Spleen (tissue), 13 donors: Measurements from ENCODE around the gene PLAGL1. TPM values are rescaled to one million over a fixed set of nuclear protein-coding genes. Genes with fewer than 3 reads are reported as not detected.

ENCODE experiments used
- DNase-seq: peaks from one replicate; pipeline ENCODE4 v3.0.0-alpha.2; 2020
- H3K27ac ChIP-seq, 8 donors: fragments of 200-600 bp; sonication (generic) in 7 of 8; 1 replicate in 4 of 8; 2 replicates in 4 of 8; pipeline versions ENCODE4 v1.5.0 to v1.8.0; 2016 to 2021; ENCODE audit warnings: inconsistent platforms in 4 of 8, mild to moderate bottlenecking in 4 of 8, moderate library complexity in 1 of 8
- H3K27me3 ChIP-seq, 7 donors: fragments of 200-600 bp; sonication (generic) in 6 of 7; replicated peaks in 1 of 7; 1 replicate in 4 of 7; 2 replicates in 3 of 7; pipeline versions ENCODE4 v1.5.0 to v1.8.0; 2016 to 2021; ENCODE audit warnings: inconsistent platforms in 3 of 7, mild to moderate bottlenecking in 1 of 7
- H3K36me3 ChIP-seq, 6 donors: fragments of 200-600 bp; sonication (generic) in 5 of 6; 1 replicate in 4 of 6; 2 replicates in 2 of 6; pipeline versions ENCODE4 v1.5.0 to v1.8.0; 2016 to 2021; ENCODE audit warnings: inconsistent platforms in 2 of 6
- H3K4me1 ChIP-seq, 6 donors: fragments of 200-600 bp; sonication (generic) in 5 of 6; 1 replicate in 3 of 6; 2 replicates in 3 of 6; pipeline versions ENCODE4 v1.5.0 to v1.8.0; 2016 to 2021; ENCODE audit warnings: inconsistent platforms in 3 of 6
- H3K4me3 ChIP-seq, 8 donors: fragments of 200-600 bp; sonication (generic) in 7 of 8; 1 replicate in 4 of 8; 2 replicates in 4 of 8; pipeline versions ENCODE4 v1.5.0 to v1.8.0; 2016 to 2021; ENCODE audit warnings: inconsistent platforms in 4 of 8, mild to moderate bottlenecking in 4 of 8, moderate library complexity in 2 of 8
- H3K9me3 ChIP-seq, 8 donors: fragments of 200-600 bp; sonication (generic) in 7 of 8; 1 replicate in 4 of 8; 2 replicates in 4 of 8; pipeline versions ENCODE4 v1.5.0 to v1.8.0; 2016 to 2021; ENCODE audit warnings: inconsistent platforms in 4 of 8
- POLR2A ChIP-seq, 3 donors: fragments of 450-650 bp; IDR thresholded peaks; one replicate each; pipeline ENCODE4 v1.5.1; 2017; ENCODE audit warnings: antibody characterized with exemption in 3 of 3, mild to moderate bottlenecking in 1 of 3
- POLR2AphosphoS5 ChIP-seq, 3 donors: sonication (generic); formaldehyde crosslinking; IDR thresholded peaks; one replicate each; pipeline ENCODE4 v1.5.1; 2017; ENCODE audit warnings: antibody characterized with exemption in 3 of 3
- WGBS, 5 donors: extraction: QIAGEN DNeasy Blood & Tissue Kit in 3 of 5; methylation state at CpG; one replicate each; pipeline versions ENCODE4 v1.1.5 to v1.1.7; 2013 to 2018; 5-methylcytosine and 5-hydroxymethylcytosine counted together
- intact Hi-C: fragments of 100-400 bp; cut with DNase I; formaldehyde crosslinking; loops from one replicate; pipeline ENCODE4 v1.15.0; 2023; ENCODE audit warnings: low total_unique reads
- long read RNA-seq, 2 donors: transcript quantifications; one replicate each; lab custom pipeline, GENCODE V29; 2026
- polyA plus RNA-seq, 3 donors: library from polyadenylated mRNA; stranded (reverse); fragments of 200-250 nt; gene quantifications; one replicate each; pipeline ENCODE4 v1.2.1, GENCODE V29; 2013
- total RNA-seq, 7 donors: library from RNA; depleted of rRNA in 3 of 7; stranded (reverse); fragments of >200 nt in 3 of 7; fragmentation: NEBNext Ultra II Directional in 4 of 7; extraction: Animal tissue kit (Norgen Biotek cat#: 25700) in 4 of 7; gene quantifications; one replicate each; pipeline versions ENCODE4 v1.1.0 to v1.2.1, GENCODE V29; 2016 to 2021
- TF ChIP-seq, protein P1 (sequence below), 11 experiments: fragments of 200-600 bp in 7 of 11; fragments of 450-650 bp in 4 of 11; sonication (generic) in 4 of 11; IDR thresholded peaks in 8 of 11; conservative IDR thresholded peaks in 3 of 11; 1 replicate in 7 of 11; 2 replicates in 4 of 11; pipeline versions ENCODE4 v1.4.0 to v1.8.0; 2016 to 2021; ENCODE audit warnings: antibody characterized with exemption in 11 of 11, inconsistent platforms in 4 of 11, mild to moderate bottlenecking in 1 of 11
- donor health status: healthy with polysubstance abuse.
- donor health status: DM: no; HTN: no; CAD: no; lungs with moderate emphysema.
- donor health status: DM: no; HTN: no; CAD: no.
- donor health status: Bipolar disorder and iron deficiency.
- donor health status: healthy.
- donor health status: DM: no; HTN: no; CAD: no.
- donor health status: DM: yes; HTN: yes; CAD: no.

Gene PLAGL1, protein sequence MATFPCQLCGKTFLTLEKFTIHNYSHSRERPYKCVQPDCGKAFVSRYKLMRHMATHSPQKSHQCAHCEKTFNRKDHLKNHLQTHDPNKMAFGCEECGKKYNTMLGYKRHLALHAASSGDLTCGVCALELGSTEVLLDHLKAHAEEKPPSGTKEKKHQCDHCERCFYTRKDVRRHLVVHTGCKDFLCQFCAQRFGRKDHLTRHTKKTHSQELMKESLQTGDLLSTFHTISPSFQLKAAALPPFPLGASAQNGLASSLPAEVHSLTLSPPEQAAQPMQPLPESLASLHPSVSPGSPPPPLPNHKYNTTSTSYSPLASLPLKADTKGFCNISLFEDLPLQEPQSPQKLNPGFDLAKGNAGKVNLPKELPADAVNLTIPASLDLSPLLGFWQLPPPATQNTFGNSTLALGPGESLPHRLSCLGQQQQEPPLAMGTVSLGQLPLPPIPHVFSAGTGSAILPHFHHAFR
- total RNA-seq (10 to 100 TPM; 20.4 to 34.4 (median 27.9) TPM), polyA plus RNA-seq (10 to 100 TPM in 1 of 3 donors, 1 to 10 TPM in 2; 7.1 to 12.2 (median 9.7) TPM)
- long read RNA-seq, donor 1, partial matches to known transcripts: 0 of 4 reads
- long read RNA-seq, donor 1, other reads (novel, unspliced or antisense): 0 of 4 reads
- long read RNA-seq, donor 2, partial matches to known transcripts: 0 of 2 reads
- long read RNA-seq, donor 2, other reads (novel, unspliced or antisense): 0 of 2 reads

DNA sequence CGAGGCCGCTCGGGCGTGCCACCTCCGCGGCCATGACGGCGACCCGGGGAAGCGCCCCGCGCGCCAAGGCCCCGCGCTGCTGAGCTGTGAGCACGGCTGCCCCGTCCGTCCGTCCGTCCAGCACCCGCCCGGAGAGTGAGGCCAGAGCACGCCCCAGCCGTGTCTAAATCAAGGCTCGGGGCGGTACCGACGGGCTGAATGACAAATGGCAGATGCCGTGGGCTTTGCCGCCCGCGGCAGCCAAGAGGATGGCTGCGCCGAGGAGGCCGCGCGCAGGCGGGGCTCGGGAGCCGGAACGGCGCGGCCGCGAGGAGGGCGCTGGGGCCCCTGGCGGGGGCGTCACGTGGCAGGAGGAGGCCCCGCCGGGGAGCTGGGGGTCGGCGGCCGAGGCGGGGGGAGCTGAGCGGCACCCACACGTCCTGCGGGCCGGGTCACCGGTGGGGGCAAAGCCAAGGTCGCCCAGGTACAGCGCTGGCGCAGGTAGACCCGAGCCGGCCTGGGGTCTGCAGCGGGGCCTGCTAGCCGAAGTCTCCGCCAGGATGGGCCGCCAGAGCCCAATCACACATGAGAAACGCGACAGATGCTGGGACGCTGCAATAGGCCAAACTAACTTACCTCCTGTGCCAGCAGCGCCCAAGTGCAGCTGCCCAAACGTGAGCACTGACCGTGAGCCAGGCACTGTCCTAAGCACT, at the start of gene PLAGL1:
Gene PLAGL1 (minus strand): TSS at position 140 of the 692 bp plus-strand sequence. CDS start 60,123 bp downstream, outside the sequence.
- DNase-seq: peak; percentile 83
- TF ChIP-seq POLR2AphosphoS5 (IDR thresholded peaks at IDR 0.05): peak; percentile 88 to 90 (median 90)
- TF ChIP-seq, protein P1, sequence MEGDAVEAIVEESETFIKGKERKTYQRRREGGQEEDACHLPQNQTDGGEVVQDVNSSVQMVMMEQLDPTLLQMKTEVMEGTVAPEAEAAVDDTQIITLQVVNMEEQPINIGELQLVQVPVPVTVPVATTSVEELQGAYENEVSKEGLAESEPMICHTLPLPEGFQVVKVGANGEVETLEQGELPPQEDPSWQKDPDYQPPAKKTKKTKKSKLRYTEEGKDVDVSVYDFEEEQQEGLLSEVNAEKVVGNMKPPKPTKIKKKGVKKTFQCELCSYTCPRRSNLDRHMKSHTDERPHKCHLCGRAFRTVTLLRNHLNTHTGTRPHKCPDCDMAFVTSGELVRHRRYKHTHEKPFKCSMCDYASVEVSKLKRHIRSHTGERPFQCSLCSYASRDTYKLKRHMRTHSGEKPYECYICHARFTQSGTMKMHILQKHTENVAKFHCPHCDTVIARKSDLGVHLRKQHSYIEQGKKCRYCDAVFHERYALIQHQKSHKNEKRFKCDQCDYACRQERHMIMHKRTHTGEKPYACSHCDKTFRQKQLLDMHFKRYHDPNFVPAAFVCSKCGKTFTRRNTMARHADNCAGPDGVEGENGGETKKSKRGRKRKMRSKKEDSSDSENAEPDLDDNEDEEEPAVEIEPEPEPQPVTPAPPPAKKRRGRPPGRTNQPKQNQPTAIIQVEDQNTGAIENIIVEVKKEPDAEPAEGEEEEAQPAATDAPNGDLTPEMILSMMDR (IDR thresholded peaks at IDR 0.05 in 8 of 11, conservative IDR thresholded peaks at IDR 0.05 in 3 of 11): no peak
- TF ChIP-seq POLR2A (IDR thresholded peaks at IDR 0.05): no peak
- intact Hi-C loops: no loop called here
- peaks cover 0 to 5% (median 0%) of the 10 kb centered on the region in 8 donors for H3K9me3 ChIP-seq
- H3K27me3 ChIP-seq: peaks cover 0 to 19% (median 0%) of the 10 kb centered on the region in 7 donors
- 48 to 79% (median 56%) methylated on average over 12 to 75 of the region's 75 CpGs for WGBS, 5 donors
- H3K36me3 ChIP-seq: no peaks in the 10 kb centered on the region
- H3K4me3 ChIP-seq: peak within 1 kb of the TSS; percentile 33 to 80 (median 52)
- peak within 1 kb of the TSS in 6 of 8 donors; percentile 54 to 69 (median 60) for H3K27ac ChIP-seq
- H3K4me1 ChIP-seq: peaks cover 0 to 22% (median 4%) of the 10 kb centered on the region in 6 donors

DNA sequence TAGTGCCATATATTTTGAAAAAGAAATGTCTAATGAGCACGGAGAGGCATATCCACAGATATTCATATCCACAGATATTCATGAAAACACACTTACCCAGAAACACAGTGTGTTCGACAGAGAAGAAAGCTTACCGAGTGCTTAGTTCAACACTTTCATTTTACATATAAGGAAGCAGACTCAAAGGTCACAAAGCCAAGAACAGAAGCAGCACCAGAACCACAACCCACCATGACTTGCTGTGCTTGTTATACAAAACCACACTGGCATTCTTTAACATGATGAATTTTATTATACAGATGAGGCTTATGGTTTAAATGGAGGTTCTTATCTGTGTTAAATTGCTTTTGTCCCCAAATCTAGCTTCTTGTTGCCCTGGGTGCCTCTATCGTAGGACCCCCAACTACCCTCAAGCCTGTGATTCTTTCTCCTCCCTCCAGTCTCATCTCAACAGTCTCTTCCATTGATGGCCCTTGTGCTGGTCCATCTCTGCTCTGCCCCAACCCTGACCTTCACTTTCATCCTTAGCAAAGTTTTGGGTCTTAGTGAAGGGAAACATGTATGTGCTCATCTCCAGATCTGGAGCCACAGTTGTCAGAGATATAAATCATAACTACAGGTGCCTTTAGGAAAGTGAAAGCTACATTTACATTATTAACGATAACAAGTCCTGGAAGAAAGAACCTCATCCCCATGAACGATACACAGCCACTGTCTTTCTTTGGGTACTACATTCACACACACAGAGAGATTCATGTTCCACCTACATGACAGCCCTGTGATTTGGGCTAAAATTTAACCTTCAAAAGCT, 47.3 kb upstream of the PLAGL1 start:
- TF ChIP-seq, protein P1 (IDR thresholded peaks at IDR 0.05 in 8 of 11, conservative IDR thresholded peaks at IDR 0.05 in 3 of 11): no peak
- no peak for TF ChIP-seq POLR2AphosphoS5 (IDR thresholded peaks at IDR 0.05)
- TF ChIP-seq POLR2A (IDR thresholded peaks at IDR 0.05): no peak
- intact Hi-C loops: no loop called here
- 25 to 34% (median 33%) methylated on average over 6 of the region's 6 CpGs for WGBS, 5 donors
- Histone ChIP-seq H3K4me1 (peaks cover 0 to 33% (median 9%) of the 10 kb centered on the region in 6 donors), H3K27ac (peak overlapping the region in 7 of 8 donors; percentile 29 to 82 (median 72)), H3K9me3 (no peaks in the 10 kb centered on the region), H3K27me3 (no peaks in the 10 kb centered on the region), H3K36me3 (no peaks in the 10 kb centered on the region), H3K4me3 (peak overlapping the region in 3 of 8 donors; percentile 1 to 47 (median 15))
- no peak for DNase-seq

DNA sequence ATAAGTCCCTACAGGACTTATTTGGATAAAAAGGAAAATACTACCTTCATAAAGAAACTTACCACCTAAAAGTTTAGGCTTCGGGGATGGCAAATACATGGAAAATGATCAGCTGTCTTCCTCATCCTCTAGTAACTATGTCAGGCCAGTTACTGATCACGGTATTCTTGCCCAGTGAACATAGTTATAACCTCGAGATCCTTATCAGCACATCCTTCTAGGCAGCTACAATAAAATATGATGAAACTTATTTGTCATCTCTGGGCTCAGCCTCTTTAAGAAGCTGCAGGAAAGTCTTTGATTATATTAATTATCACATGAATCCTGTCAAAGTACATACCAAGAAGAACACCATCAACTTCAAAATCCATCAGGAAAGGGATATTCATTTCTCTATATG, 45.5 kb upstream of the PLAGL1 start:
- H3K36me3 ChIP-seq: no peaks in the 10 kb centered on the region
- WGBS, 5 donors: 49 to 70% (median 62%) methylated on average over 3 of the region's 3 CpGs
- H3K9me3 ChIP-seq: peaks cover 0 to under 1% (median 0%) of the 10 kb centered on the region in 8 donors
- TF ChIP-seq POLR2AphosphoS5 (IDR thresholded peaks at IDR 0.05): no peak
- TF ChIP-seq, protein P1 (IDR thresholded peaks at IDR 0.05 in 8 of 11, conservative IDR thresholded peaks at IDR 0.05 in 3 of 11): no peak
- TF ChIP-seq POLR2A (IDR thresholded peaks at IDR 0.05): no peak
- peaks cover 0 to 33% (median 9%) of the 10 kb centered on the region in 6 donors for H3K4me1 ChIP-seq
- intact Hi-C loops: no loop called here
- no peak overlapping the region for H3K4me3 ChIP-seq
- H3K27ac ChIP-seq: no peak overlapping the region
- no peaks in the 10 kb centered on the region for H3K27me3 ChIP-seq
- no peak for DNase-seq
